MCF 10A (cell line): ENCODE measurements around the gene C16orf78. TPM values are rescaled to one million over a fixed set of nuclear protein-coding genes. Genes with fewer than 3 reads are reported as not detected.
A peak's percentile ranks its signal among the peaks of the same experiment; 100 is the strongest.

Experiments used
- BruUV-seq: library from RNA; stranded (reverse); fragments of 400-500 nt; replicated peaks from 2 replicates; lab custom pipeline; 2021; lab: Mats Ljungman, UMichigan
- CTCF ChIA-PET: fragments of 300-600 bp; sonication (Branson Sonifier 250); formaldehyde crosslinking; extraction: SDS; loops from one replicate; lab custom pipeline; 2021; ENCODE audit warnings: antibody characterized with exemption, inconsistent platforms; lab: Yijun Ruan, JAX
- POLR2A ChIA-PET: fragments of 300-600, 350-650 bp; sonication (Branson Sonifier 250); formaldehyde crosslinking; extraction: SDS; loops from one replicate; lab custom pipeline; 2020; ENCODE audit warnings: antibody characterized with exemption, inconsistent platforms; lab: Yijun Ruan, JAX
- DNase-seq: peaks from one replicate; pipeline ENCODE4 v3.0.0-alpha.2; 2018; ENCODE audit not compliant: unreplicated experiment
- H3K27ac Mint-ChIP-seq: one replicate; pipeline ENCODE4 v1.8.0; 2022; ENCODE audit warnings: mild to moderate bottlenecking, low read depth, mixed read lengths; ENCODE audit not compliant: unreplicated experiment
- H3K27me3 Mint-ChIP-seq: one replicate; pipeline ENCODE4 v1.8.0; 2022; ENCODE audit warnings: mixed read lengths; ENCODE audit not compliant: insufficient read depth, unreplicated experiment
- H3K36me3 Mint-ChIP-seq: one replicate; pipeline ENCODE4 v1.8.0; 2022; ENCODE audit warnings: mild to moderate bottlenecking, moderate library complexity, mixed read lengths; ENCODE audit not compliant: insufficient read depth, unreplicated experiment
- H3K4me1 Mint-ChIP-seq: one replicate; pipeline ENCODE4 v1.8.0; 2022; ENCODE audit warnings: mixed read lengths; ENCODE audit not compliant: insufficient read depth, unreplicated experiment
- H3K4me3 Mint-ChIP-seq: one replicate; pipeline ENCODE4 v1.8.0; 2022; ENCODE audit warnings: mild to moderate bottlenecking, moderate library complexity, mixed read lengths; ENCODE audit not compliant: unreplicated experiment
- H3K9me3 Mint-ChIP-seq: one replicate; pipeline ENCODE4 v1.8.0; 2022; ENCODE audit warnings: mixed read lengths; ENCODE audit not compliant: unreplicated experiment
- CTCF ChIP-seq: fragments of 200-600 bp; IDR thresholded peaks from one replicate; pipeline ENCODE4 v1.8.0; 2022; ENCODE audit warnings: antibody characterized with exemption, mild to moderate bottlenecking; ENCODE audit not compliant: unreplicated experiment
- intact Hi-C: fragments of 100-400 bp; cut with micrococcal nuclease; formaldehyde crosslinking; loops from 2 replicates; pipeline ENCODE4 v1.14.1; 2022
- total RNA-seq: library from RNA; stranded (reverse); gene quantifications from 2 replicates; pipeline ENCODE4 v1.2.3, GENCODE V29; 2022

Gene C16orf78
- total RNA-seq, 1 experiment from 2014 or later: not detected

GRCh38 chr16:49352892-49353291, 20.7 kb upstream of the C16orf78 start:
- TF ChIP-seq CTCF: peak; percentile 18
- H3K4me1 Mint-ChIP-seq: no peaks in the 10 kb centered on the region
- CTCF ChIA-PET: interaction anchor here (0.7 to 6.5 kb wide), 8 partner anchors 19 to 1761 kb away, joined by 3 to 120 read pairs (median 3); no protein-coding TSS in a partner anchor
- peaks cover 46% of the 10 kb centered on the region for H3K27me3 Mint-ChIP-seq
- H3K36me3 Mint-ChIP-seq: peaks cover 6% of the 10 kb centered on the region
- no peaks in the 10 kb centered on the region for H3K9me3 Mint-ChIP-seq
- no peak overlapping the region for H3K27ac Mint-ChIP-seq
- no TSS peak for BruUV-seq
- POLR2A ChIA-PET: interaction anchor here (0.6 kb wide), 1 partner anchor 486 kb away, joined by 3 read pairs; no protein-coding TSS in a partner anchor
- intact Hi-C loops: no loop called here
- no peak overlapping the region for H3K4me3 Mint-ChIP-seq
- peak; percentile 8 for DNase-seq

DNA sequence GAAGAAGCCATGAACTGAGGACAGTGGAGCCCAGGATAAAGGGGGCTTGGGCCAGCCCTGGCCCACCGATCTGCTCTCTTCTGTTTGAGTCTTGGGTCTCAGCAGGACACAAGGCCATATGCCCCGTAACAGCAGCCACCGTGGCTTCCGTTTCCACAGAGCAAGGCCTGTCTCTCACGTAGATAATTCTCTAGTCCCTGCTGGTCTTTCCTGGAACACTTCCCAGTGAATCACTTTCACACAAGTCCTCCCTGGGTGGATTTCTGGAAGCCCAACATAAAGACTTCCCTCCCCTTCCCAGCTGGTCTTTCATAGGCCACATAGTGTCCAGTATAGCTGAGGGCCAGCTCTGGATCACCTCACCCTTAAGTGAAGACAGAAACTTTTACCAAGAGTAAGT, 19.9 kb upstream of the C16orf78 start:
- no TSS peak for BruUV-seq
- ChIA-PET POLR2A (no interaction called here), CTCF (interaction anchor here (0.6 to 6.5 kb wide), 5 partner anchors 20 to 669 kb away, joined by 3 to 120 read pairs (median 3); no protein-coding TSS in a partner anchor)
- DNase-seq: no peak
- H3K27me3 Mint-ChIP-seq: peaks cover 54% of the 10 kb centered on the region
- no peaks in the 10 kb centered on the region for H3K9me3 Mint-ChIP-seq
- peaks cover 6% of the 10 kb centered on the region for H3K36me3 Mint-ChIP-seq
- TF ChIP-seq CTCF: no peak
- H3K4me1 Mint-ChIP-seq: no peaks in the 10 kb centered on the region
- no peak overlapping the region for H3K27ac Mint-ChIP-seq
- intact Hi-C loops: no loop called here
- H3K4me3 Mint-ChIP-seq: no peak overlapping the region

DNA sequence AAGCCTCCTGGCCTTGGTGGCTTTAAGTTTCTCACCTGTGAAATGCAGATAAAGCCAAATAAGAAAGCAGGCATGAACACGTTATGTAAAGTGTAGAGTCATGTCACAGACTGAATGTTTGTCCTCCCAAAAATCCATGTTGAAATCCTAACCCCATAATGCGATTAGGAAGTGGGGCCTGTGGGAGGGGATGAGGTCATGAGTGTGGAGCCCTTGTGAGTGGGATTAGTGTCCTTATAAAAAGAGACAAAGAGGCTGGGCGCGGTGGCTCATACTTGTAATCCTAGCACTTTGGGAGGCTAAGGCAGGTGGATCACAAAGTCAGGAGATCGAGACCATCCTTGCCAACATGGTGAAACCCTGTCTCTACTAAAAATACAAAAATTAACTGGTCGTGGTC, 19.5 kb upstream of the C16orf78 start:
- H3K27me3 Mint-ChIP-seq: peaks cover 58% of the 10 kb centered on the region
- no TSS peak for BruUV-seq
- H3K4me3 Mint-ChIP-seq: no peak overlapping the region
- no peak overlapping the region for H3K27ac Mint-ChIP-seq
- H3K9me3 Mint-ChIP-seq: no peaks in the 10 kb centered on the region
- H3K36me3 Mint-ChIP-seq: peaks cover 6% of the 10 kb centered on the region
- no peak for TF ChIP-seq CTCF
- ChIA-PET POLR2A (no interaction called here), CTCF (interaction anchor here (1.8 to 6.5 kb wide), 2 partner anchors 667 to 669 kb away, joined by 8 to 120 read pairs; no protein-coding TSS in a partner anchor)
- intact Hi-C loops: no loop called here
- DNase-seq: no peak
- no peaks in the 10 kb centered on the region for H3K4me1 Mint-ChIP-seq

DNA sequence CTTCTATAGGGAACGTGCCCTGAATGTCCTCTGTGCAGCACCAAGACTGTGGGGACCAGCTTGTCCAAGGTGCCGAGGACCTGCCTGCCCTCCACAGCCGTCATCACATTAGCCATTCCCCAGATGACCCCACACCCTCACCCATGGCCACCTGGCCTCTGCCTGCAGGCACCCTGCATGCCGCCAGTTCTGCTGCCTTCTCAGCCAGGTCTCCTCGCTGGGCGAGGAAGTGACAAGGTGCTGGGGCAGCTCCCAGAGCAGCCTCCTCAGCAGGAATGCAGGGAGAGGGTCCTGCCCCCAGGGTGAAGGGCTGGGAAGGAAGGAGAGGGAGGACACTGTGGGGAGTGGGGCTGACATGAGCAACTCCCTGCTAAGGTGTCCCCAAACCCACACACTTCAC, 18.6 kb upstream of the C16orf78 start:
- ChIA-PET POLR2A (no interaction called here), CTCF (interaction anchor here (0.9 to 1.8 kb wide), 2 partner anchors 267 to 668 kb away, joined by 4 to 8 read pairs; no protein-coding TSS in a partner anchor)
- no TSS peak for BruUV-seq
- no peak for TF ChIP-seq CTCF
- peaks cover 63% of the 10 kb centered on the region for H3K27me3 Mint-ChIP-seq
- H3K36me3 Mint-ChIP-seq: peaks cover 6% of the 10 kb centered on the region
- intact Hi-C loops: no loop called here
- no peak for DNase-seq
- H3K9me3 Mint-ChIP-seq: no peaks in the 10 kb centered on the region
- no peaks in the 10 kb centered on the region for H3K4me1 Mint-ChIP-seq
- no peak overlapping the region for H3K4me3 Mint-ChIP-seq
- H3K27ac Mint-ChIP-seq: no peak overlapping the region
